Adrenal gland (tissue), 5 donors: Measurements from ENCODE around the gene GUCY1A1.

ENCODE experiments used
- CTCF ChIP-seq, 6 experiments: fragments of 450-650 bp in 4 of 6; fragments of 200-600 bp in 2 of 6; sonication (generic) in 1 of 6; IDR thresholded peaks; 1 replicate in 5 of 6; 2 replicates in 1 of 6; pipeline versions ENCODE4 v1.5.1 to v1.8.0; 2016 to 2021; ENCODE audit warnings: antibody characterized with exemption in 6 of 6, mild to moderate bottlenecking in 2 of 6, moderate library complexity in 1 of 6
- POLR2A ChIP-seq, 2 donors: fragments of 450-650 bp; IDR thresholded peaks; one replicate each; pipeline ENCODE4 v1.6.1; 2017; ENCODE audit warnings: antibody characterized with exemption in 2 of 2, mild to moderate bottlenecking in 2 of 2, moderate library complexity in 1 of 2
- donor health status: DM: no; HTN: no; CAD: no.

- TF ChIP-seq CTCF (IDR thresholded peaks at IDR 0.05) (no peak), POLR2A (IDR thresholded peaks at IDR 0.05) (no peak)
These were observed 40.6 kb downstream of the GUCY1A1 start for GRCh38 chr4:155707251-155707650.
